ENCODE data around the gene KIF25.

The KIF25 gene

GRCh38 chr6:168016176-168016620 lies 18.7 kb downstream of the KIF25 start:
- DNase-seq (ENCODE audit: low read depth in 2 of 2), result no peak

- no peak for DNase-seq (ENCODE audit: low read depth in 2 of 2)
These were observed 19.5 kb downstream of the KIF25 start for GRCh38 chr6:168016721-168017525.

- DNase-seq (ENCODE audit: low read depth in 2 of 2), result no peak
These were observed 20.2 kb downstream of the KIF25 start for GRCh38 chr6:168017629-168018028.

- no peak for DNase-seq (ENCODE audit: low read depth in 2 of 2)
These were observed 21.2 kb downstream of the KIF25 start for GRCh38 chr6:168018664-168019063.

- no peak for DNase-seq (ENCODE audit: low read depth in 2 of 2)
These were observed 22.8 kb downstream of the KIF25 start for GRCh38 chr6:168020242-168020641.

GRCh38 chr6:168021581-168021980 lies 24.1 kb downstream of the KIF25 start:
- no peak for DNase-seq (ENCODE audit: low read depth in 2 of 2)

- no peak for DNase-seq (ENCODE audit: low read depth in 2 of 2)
These were observed 25.2 kb downstream of the KIF25 start for GRCh38 chr6:168022488-168023321.

- no peak for DNase-seq (ENCODE audit: low read depth in 2 of 2)
These were observed 27.6 kb downstream of the KIF25 start for GRCh38 chr6:168024951-168025510.

- DNase-seq (ENCODE audit: low read depth in 2 of 2), result no peak
These were observed 28.6 kb downstream of the KIF25 start for GRCh38 chr6:168025831-168026710.

GRCh38 chr6:168026925-168027324 lies 29.5 kb downstream of the KIF25 start:
- no peak for DNase-seq (ENCODE audit: low read depth in 2 of 2)

- DNase-seq (ENCODE audit: low read depth in 2 of 2), result no peak
These were observed 30.1 kb downstream of the KIF25 start for GRCh38 chr6:168027521-168027920.

- no peak for DNase-seq (ENCODE audit: low read depth in 2 of 2)
These were observed 30.7 kb downstream of the KIF25 start for GRCh38 chr6:168028181-168028580.

- no peak for DNase-seq (ENCODE audit: low read depth in 2 of 2)
These were observed 32.2 kb downstream of the KIF25 start for GRCh38 chr6:168029459-168030217.

- no peak for DNase-seq (ENCODE audit: low read depth in 2 of 2)
These were observed 32.8 kb downstream of the KIF25 start for GRCh38 chr6:168030218-168030746.

GRCh38 chr6:168030908-168031307 lies 33.4 kb downstream of the KIF25 start:
- DNase-seq (ENCODE audit: low read depth in 2 of 2), result no peak

- no peak for DNase-seq (ENCODE audit: low read depth in 2 of 2)
These were observed 34.0 kb downstream of the KIF25 start for GRCh38 chr6:168031411-168031971.

- DNase-seq (ENCODE audit: low read depth in 2 of 2), result no peak
These were observed 34.7 kb downstream of the KIF25 start for GRCh38 chr6:168032005-168032760.

GRCh38 chr6:168033791-168034190 lies 36.3 kb downstream of the KIF25 start:
- DNase-seq (ENCODE audit: low read depth in 2 of 2), result no peak

- no peak for DNase-seq (ENCODE audit: low read depth in 2 of 2)
These were observed 37.1 kb downstream of the KIF25 start for GRCh38 chr6:168034537-168034936.
